Caki2 (cell line): ENCODE measurements around the gene FATE1. TPM values are rescaled to one million over a fixed set of nuclear protein-coding genes. Genes with fewer than 3 reads are reported as not detected.

Experiments used
- DNase-seq: peaks from one replicate; pipeline ENCODE4 v3.0.0-alpha.2; 2015; ENCODE audit warnings: low read depth
- in situ Hi-C: cut with HindIII; loops from 2 replicates; pipeline ENCODE4 v1.10.0; 2016; ENCODE audit warnings: low sequenced_read_pairs, low pct_unique_long_range_greater_than_20kb, mixed read lengths
- total RNA-seq: library from RNA; depleted of rRNA; stranded (reverse); fragments of >200 nt; shearing (Covaris generic); gene quantifications from 2 replicates; pipeline ENCODE4 v1.2.3, GENCODE V29; 2014; ENCODE audit warnings: low replicate concordance; rRNA removed

FATE1 gene
- total RNA-seq, 1 experiment from 2014 or later = not detected

GRCh38 chrX:151765026-151765425, 49.2 kb downstream of the FATE1 start:
- no peak for DNase-seq
- in situ Hi-C loops = no loop called here

- no peak for DNase-seq
- in situ Hi-C loops = no loop called here
Observed at GRCh38 chrX:151771726-151772125, 55.9 kb downstream of the FATE1 start.

Other genes starting within 250 kb of the FATE1 start
- not detected in 2 replicates for gene PASD1, start 152.4 kb upstream of the FATE1 start, total RNA-seq
- gene PRRG3, start 20.6 kb upstream of the FATE1 start, total RNA-seq = not detected in 2 replicates
- gene CNGA2, start 18.7 kb downstream of the FATE1 start, total RNA-seq = not detected in 2 replicates
- not detected in 2 replicates for gene MAGEA4, start 196.9 kb downstream of the FATE1 start, total RNA-seq